NK-92 treated with Interleukin-12 subunit alpha and Interleukin-12 subunit beta, amount 100 ng/mL, for 24 hours (cell line): ENCODE data around the gene PRICKLE4.
"Not testable (repeated sequence)": the region's sequence is repeated elsewhere in the genome, so short reads cannot be mapped to it uniquely, and the experiment has no call there.

Experiments
- DNase-seq: peaks from one replicate; lab custom pipeline; 2025; lab: John Stamatoyannopoulos, UW

Gene PRICKLE4

DNA sequence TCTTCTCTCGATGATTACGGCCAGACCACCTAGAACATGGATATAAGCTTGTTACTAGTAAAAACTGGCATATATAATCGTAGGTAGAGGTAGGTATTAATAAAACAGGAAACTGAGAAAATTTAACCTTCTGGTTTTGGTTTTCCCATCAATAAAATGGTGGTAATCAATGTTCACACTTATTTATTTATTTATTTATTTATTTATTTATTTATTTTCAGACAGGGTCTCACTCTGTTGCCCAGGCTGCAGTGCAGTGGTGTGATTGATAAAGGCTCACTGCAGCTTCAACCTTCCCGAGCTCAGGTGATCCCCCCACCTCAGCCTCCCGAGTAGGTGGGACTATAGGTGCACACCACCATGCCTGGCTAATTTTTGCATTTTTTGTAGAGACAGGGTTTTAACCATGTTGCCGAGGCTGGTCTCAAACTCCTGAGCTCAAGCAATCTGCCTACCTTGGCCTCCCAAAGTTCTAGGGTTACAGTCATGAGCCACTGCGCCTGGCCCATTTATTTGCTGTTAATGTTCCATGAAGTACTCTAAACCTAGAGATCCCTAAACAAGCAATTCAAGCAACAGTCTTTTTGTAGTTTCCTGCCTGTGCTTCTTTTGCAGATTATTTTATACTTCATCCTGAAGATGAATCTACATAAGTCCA lies 18.4 kb downstream of the PRICKLE4 start:
- DNase-seq = no peak

DNA sequence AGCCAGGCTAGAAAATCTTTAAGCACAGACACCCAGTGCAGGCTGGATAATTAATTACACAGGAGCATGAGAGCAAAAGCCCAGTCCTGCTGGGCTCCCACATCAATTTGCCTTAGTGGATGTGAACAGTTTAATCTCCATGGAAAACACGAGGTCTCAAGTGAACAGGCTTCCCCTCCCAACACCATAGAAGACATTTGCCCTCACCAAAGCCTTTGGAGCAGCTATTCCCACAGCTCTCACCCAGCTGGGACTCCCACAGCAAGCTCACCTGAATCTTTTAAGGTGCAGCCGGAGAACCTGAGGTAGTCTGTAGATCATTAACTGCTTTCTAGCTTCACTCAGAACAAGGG lies 19.0 kb downstream of the PRICKLE4 start:
- no peak for DNase-seq

DNA sequence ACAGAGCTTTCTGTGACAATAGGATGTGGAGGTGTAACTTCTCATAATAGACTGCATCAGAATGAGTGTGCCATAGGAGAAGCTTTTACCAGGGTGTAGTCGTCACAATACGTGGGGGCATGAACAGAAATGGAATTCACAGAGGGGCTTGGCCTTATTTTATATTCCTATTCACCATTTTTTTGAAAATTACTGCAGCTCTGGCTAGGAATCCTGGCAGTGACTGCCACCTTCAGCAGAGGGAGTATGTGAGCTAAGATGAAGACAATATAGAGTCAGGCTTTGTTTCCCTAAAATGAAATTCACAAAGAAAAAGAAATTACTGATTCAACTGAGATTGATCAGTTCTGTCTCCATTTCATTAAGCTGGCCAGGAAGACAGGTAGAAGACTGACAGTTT lies 20.8 kb downstream of the PRICKLE4 start:
- DNase-seq = no peak

DNA sequence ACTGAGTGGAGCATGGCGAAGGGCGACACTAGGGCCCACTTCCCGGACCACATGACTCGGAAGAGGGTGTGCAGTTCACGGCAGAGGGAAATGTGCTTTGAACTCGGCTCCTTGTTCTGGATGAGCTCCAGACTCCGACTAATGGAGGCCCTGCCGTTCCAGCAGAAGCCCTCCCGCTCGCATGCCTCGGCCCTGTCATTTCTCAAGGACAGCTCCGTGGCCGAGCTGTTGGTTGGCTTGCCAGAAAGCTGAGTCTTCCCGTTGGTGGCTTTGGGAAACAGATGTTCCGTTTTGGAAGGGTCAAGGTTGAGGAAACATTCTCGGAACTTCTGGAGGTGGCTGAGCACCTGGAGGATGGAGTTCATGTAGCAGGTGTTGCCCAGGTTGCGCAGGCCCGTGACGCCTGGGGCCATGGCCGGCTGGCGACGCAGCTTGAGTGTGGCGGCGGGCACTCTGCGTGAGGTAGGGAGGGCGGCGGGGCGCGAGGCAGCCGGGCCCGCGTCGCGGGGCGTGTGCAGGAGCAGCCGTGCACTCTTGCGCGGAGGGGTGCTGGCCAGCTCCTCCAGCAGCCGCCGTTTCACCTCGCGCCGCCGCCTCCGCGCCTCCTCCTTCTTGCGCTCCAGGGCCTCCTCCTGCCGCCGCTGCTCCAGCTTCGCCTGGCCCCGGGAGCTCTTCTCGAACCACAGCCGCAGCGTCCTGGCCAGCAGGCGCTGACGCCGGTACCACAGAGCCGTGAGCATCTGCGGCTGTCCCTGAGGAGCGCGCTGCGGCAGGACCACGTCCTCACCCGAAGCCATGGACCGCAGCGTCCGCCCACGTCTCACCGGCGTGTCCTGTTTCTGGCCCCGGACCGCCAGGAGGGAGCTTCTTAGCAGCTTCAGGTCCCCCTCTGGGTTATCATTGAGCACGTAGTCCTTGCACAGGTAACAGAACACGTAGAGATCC lies 25.5 kb downstream of the PRICKLE4 start:
- DNase-seq = no peak

DNA sequence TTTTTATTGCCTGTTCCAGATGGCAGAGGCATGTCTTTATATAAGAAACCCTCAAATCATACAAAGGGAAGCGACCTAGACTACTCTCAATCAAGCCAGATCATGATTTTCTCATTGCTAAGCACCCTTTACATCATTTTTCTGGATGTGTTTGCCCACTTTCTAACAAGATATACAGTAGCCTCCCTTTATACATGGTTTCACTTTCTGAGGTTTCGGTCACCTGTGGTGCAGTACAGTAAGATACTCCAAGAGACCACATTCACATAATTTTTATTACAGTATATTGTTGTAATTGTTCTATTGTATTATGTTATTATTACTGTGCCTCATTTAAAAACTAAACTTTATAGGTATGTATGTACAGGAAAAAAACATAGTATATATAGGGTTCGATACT lies 30.5 kb downstream of the PRICKLE4 start:
- no peak for DNase-seq

DNA sequence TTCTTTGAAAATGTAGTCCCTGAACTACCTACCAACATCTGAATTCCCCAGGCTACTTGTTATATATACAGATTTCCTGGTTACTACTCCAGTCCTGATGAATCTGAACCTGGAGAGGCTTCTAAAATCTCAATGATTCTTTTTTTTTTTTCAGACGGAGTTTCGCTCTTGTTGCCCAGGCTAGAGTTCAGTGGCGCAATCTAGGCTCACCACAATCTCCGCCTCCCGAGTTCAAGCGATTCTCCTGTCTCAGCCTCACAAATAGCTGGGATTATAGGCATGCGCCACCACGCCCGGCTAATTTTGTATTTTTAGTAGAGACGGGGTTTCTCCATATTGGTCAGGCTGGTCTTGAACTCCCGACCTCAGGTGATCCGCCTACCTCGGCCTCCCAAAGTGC lies 31.4 kb downstream of the PRICKLE4 start:
- DNase-seq = not testable (repeated sequence)

DNA sequence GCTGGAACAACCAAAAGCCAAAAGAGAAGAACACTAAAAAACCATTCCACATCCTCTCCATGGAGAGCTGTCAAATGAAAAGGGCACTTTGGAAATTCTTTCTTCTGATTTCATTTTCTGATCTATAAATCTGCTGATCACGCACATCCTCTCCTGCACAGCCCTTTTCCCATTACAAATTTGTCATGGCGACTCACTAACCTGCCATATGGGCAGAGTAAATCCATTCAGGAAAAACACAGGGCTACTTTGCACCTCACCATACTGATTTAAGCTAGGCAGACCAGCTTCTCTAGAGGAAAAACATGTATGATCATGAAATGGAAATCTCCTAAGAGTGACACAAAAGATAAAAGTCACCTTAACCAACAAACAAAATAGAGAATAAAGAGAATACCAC lies 32.9 kb downstream of the PRICKLE4 start:
- no peak for DNase-seq

DNA sequence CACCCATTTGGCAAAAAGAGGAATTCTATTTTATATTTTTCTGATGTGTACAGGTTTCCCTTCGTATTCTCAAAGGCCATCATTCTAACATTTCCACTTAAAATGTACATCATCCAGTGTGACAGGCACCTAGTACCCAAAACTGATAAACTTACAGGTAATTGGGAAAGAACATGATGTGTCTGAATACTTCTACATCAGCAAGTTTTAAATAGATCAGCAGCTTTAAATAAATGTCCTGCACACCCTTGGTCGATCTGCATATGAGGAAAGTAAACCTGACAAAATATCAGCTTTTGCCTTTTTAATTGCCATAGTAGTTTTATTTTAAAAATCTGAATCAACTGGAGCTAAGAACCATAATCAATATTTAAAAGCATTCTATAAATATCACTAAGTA lies 33.4 kb downstream of the PRICKLE4 start:
- DNase-seq = no peak

DNA sequence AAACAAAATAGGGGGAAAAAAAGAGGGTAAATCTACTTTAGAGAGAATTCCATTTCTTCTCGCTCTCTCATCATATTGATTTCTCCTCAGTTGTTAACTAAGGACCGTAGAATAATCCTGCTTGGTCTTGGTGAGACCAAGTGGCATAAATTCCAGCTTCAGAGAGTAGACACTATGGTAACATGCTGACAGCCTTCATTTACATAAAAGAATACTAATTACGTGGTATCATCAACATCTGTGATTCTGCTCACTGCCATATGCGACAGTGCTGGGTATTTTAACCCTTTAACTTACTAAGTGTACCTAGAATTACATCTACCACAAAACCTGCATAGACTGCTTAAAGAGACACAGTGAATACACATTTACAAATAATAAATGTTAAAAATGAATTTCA lies 34.0 kb downstream of the PRICKLE4 start:
- DNase-seq = no peak

DNA sequence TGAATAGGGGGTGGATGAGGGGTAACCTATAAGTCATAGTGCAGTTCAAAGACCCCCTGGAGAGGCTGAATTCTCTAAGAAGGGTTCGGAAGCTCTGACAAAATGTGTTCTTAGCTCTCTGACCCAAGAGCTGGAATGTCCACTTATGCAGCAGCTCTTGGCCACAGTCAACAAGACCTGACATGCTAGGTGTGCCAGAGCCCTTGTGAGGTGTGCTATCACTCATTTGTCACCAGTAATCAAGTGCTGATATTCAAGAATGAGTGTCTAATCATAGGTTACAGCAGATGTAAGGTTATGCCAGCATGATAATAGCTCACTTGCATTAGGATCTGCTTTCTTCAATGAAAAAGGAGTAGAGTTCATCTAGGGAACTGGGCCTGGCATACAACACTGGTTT lies 35.0 kb downstream of the PRICKLE4 start:
- DNase-seq = no peak

DNA sequence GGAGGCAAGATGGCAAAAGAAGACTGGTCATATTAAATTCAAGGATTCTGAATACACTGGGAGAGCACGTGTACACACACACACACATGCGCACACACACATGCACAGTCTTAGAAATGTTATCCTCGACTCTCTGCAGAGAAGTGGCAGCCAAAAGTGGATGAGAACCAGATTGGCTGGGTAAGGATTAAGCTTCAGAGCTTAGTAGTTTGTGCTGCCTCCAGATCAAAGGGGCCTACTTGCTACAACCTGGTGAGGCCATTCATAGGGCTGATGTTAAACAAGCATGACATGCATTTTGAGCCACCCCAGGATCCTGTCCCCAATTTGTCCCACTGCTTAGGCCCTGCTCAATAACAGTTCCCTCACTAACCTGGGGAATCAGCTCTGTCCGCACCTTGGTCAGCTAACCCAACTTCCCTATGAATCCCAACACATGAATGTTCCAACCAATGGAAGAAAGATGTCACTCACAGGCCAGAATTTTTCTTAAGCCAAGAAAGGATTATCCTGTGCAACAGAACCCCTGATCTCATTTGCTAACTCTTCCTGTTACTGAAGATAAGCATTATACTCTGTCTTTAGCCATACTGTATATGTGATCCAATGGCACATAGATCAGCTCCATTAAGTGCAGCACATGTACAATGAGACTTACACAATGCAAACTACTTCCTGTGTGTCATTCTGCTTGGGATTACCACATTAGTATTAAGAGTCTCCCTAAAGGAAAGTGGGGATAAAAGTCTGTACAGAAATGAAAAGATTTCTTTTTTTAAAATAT lies 37.9 kb downstream of the PRICKLE4 start:
- DNase-seq = no peak

DNA sequence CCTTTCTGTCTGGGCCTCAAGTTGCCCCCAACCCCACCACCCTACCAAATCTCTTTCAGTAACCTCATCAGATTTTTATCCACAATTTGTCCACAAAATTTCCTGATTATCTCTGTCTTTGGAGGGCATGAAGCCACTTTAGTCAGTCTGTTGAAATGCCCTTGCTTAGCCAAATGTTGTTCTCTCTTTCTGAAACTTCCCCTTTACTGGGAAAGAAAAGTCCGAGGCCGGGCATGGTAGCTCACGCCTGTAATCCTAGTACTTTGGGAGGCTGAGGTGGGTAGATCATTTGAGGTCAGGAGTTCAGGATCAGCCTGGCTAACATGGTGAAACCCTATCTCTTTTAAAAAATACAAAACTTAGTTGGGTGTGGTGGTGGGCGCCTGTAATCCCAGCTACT lies 40.7 kb downstream of the PRICKLE4 start:
- no peak for DNase-seq

DNA sequence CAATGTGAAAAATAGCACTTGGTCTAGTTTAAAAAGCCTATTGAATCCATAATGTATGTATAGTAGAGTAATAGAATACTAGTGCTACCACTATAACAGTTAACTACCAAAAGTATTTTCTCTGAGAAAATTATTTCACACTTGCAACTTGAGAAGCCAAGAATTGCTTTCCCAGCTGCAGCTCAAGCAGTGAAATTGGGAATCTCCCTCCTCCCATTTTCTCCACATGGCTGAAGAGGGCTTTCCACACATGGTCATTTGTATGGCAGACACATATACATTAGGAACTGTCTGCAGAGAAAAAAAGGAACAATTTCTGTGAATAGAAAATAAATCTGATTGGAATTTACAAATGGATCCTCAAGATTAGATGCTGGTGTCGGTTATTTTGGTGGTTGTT lies 41.4 kb downstream of the PRICKLE4 start:
- no peak for DNase-seq

DNA sequence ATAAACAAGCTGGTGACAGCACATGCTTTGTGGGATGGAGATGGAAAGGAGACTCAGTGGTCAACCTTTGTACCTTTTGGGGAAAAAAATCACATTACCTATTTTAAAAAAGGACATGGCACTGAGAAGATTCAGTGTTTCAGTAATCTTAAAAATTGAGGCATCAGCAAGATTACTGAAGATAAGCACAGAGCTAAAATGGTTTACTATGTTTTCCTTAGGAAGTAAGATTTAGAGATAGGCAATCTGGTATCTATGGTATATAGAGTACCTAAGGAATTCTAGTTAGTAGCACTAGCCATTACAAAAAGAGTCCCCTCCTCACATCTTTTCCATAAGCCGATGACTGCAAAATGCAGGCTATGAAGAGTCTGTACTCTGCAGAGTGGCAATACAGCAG lies 42.6 kb downstream of the PRICKLE4 start:
- no peak for DNase-seq

DNA sequence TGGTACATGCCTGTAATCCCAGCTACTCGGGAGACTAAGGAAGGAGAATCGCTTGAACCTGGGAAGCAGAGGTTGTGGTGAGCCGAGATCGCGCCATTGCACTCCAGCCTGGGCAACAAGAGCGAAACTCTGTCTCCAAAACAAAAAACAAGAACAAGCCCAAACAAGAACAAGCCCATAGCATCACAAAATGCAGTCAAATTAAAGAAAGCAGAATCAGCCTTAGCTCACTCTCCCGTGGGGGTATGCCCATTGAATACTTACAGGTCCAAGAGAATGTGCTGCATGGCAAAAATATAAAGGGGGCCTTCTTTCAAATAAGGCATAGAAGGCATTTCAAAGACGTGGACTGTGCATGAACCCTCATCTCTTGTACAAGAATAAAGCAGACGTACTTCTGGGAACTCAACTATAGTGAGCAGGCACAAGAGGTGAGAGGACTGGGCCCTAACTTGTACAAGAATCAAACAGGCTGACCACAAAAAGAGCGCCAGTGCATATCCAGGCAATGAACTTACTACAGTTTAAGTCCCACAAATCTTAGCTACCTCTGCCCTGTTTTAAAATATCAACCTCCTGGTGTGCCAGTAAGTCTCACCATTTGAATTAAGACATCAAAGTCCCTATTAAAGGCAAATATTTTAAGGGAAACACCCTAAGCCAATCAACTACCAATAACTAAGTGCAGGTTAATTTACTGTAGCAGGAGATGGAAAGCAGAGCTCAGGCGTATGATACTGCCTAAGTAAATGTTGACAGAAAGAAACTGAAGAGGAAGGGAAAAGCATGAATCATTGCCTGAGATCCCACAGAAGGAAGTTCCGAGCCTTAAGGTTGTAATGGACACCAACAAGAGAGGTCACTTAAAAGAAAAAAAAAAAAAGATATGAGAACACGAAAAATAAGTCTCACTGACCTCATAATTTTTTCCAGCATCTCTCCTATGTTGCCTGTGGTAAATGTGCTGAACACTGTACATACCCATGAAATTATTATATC lies 44.3 kb downstream of the PRICKLE4 start:
- DNase-seq = no peak

DNA sequence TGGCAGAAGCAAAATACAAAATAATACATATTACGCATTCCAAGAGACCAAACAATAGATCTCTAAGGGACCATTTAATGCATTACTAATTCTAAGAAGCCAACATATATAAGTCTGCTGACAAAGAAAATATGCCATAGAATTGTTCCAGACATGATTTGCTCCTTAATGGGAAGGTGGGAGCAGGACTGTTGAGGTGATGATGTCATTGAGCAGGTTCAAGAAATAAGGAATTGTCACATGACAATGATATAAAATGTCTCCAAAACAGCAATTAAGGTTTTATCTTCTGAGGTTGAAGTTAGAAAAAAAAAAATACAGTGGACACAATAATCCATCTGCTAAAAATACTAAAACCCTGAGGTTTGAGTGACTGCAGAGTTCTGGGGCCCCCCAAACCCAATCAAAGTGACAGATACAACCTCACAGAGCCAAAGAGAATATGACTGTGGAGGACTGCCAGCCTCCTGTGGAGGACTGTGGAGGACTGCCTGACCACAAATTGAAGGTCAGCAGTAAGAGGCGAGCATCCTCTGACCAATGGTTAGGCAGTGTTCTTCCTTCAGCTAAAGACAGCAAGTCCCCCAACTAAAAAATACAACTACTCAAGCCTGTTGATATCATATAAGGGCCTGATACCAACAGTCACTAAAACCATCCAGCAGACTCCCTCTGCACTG lies 45.9 kb downstream of the PRICKLE4 start:
- DNase-seq = no peak

DNA sequence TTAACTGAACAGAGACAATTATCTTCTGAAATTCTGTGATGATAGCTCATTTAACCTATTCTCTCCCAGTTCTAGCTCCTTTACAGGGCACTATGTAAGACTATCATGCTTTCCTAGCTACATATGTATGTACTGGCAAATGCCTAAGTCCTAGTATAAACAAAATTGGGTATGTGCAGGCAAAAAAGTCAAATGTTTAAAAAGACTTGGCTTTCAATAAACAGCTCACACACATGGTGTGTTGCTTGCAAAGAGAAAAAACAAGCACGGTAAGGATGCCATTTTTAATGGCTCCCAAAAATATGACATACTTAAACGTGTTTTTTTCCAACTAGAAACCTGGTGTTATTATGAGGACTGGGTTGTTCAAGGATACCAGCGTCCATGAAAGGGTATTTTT lies 51.7 kb downstream of the PRICKLE4 start:
- no peak for DNase-seq

DNA sequence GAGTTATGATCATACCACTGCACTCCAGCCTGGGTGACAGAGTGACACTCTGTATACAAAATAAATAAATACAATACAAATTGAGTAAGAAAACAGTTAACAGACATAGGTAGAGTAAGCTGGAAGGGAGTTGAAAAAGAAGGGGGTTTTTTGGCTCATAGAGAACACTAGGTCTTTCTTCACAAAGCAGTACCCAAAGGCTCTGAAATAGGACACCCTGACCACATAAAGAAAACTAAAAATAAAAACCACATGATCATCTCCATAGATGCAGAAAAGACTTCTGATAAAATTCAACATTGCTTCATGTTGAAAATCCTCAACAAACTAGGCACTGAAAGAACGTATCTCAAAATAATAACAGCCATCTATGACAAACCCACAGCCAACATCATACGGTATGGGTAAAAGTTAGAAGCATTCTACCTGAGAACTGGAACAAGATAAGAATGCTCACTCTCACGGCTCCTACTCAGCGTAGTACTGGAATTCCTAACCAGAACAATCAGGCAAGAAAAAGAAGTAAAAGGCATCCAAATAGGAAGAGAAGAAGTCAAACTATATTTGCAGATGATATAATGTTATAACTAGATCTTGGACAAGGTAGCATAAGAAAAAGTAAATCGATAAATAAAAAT lies 55.6 kb downstream of the PRICKLE4 start:
- no peak for DNase-seq

DNA sequence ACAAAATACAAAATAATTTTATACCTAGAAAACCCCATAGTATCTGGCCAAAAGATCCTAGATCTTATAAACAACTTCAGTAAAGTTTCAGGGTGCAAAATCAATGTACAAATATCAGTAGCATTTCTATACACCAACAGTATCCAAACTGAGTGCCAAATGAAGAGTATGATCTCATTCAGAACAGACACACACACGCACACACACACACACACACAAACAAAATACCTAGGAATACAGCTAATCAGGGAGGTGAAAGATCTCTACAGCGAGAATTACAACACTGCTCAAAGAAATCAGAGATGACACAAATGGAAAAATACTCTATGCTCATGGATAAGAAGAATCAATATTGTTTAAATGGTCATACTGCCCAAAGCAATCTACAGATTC lies 56.1 kb downstream of the PRICKLE4 start:
- DNase-seq = no peak
